ENCODE data around the gene B3GNT2. TPM values are rescaled to one million over a fixed set of nuclear protein-coding genes. Genes with fewer than 3 reads are reported as not detected.

B3GNT2 gene
- total and polyA plus RNA-seq, 9 of the 15 experiments (the other 6 are each of a cell fraction or from before 2014, with no cell fraction given): 6.0 to 38.9 (median 25.0) TPM

DNA sequence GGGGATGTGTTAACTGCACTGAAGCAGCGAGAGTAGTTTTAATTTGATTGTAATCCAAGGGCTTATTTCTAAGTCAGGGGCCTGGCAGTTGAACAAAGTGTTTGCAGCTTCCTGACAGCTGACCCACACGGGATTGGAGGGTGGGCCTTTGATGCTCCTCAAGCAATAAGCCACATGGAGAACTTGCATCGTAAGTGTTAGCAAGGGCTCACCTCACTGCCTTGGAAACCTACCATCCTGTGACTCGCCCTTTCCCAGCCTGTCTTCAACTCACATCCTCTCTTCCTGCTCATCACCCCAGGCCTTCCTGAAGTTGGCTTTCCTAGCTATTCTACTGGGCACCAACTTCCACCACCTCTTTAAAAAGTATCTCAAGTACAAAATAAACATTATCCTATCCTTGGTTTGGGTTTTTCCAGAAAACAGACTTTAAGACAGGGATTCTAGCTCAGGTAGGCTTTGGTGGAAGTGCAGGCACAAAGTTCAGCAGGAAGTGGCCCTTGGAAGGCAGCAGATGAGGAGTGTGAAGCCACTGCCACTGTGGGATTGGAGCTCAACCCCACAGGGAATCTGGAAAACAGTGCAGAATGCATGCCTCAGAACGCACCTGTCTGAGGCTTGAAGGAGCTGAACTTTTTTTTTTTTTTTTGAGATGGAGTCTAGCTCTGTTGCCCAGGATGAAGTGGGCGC is 31.6 kb downstream of the B3GNT2 start:
- no peak; the same call in 2 of the 3 replicates for ATAC-seq

More for the DNA sequence above, 31.6 kb downstream of the B3GNT2 start:
- in situ Hi-C loops (cut with MboI) (no loop called here), intact Hi-C loops (cut with micrococcal nuclease) (no loop called here)
- Histone ChIP-seq H3K4me2 (ENCODE audit: insufficient read depth, low read length) (no peak overlapping the region), H3K9me3 (replicated peaks; ENCODE audit: control insufficient read depth, insufficient read depth, low read depth, low read length) (no peaks in the 10 kb centered on the region), H3K4me1 (replicated peaks in 1 of 2; ENCODE audit: control insufficient read depth in 2 of 2, insufficient read depth in 2 of 2, low read length in 2 of 2) (no peaks in the 10 kb centered on the region), H3K36me3 (ENCODE audit: control insufficient read depth, insufficient read depth, low read length) (peaks cover 38% of the 10 kb centered on the region), H3K9me1 (ENCODE audit: control insufficient read depth, insufficient read depth, low read length) (peaks cover 4% of the 10 kb centered on the region), H3K79me2 (ENCODE audit: control insufficient read depth, insufficient read depth, low read length) (peaks cover 24% of the 10 kb centered on the region), H3K9ac (ENCODE audit: insufficient read depth in 1 of 2, low read depth in 2 of 2, low read length in 2 of 2) (no peak overlapping the region), H4K20me1 (replicated peaks; ENCODE audit: control insufficient read depth, insufficient read depth, low read length) (no peaks in the 10 kb centered on the region), H3K4me3 (no peak overlapping the region), H3K27me3 (ENCODE audit: control insufficient read depth in 2 of 2, insufficient read depth in 2 of 2, low read length in 2 of 2) (no peaks in the 10 kb centered on the region), H2AFZ (ENCODE audit: low read depth, low read length) (no peak overlapping the region), H3K27ac (ENCODE audit: extremely low read depth, low read depth, low read length) (no peak overlapping the region)
- no peak for DNase-seq (ENCODE audit: extremely low read depth in 1 of 4, low spot score in 3 of 4)
- 68% methylated on average over 5 of the region's 6 CpGs for WGBS (ENCODE audit: insufficient coverage, low coverage, missing lambda C conversion rate)
- ChIA-PET POLR2A (interaction anchor here (0.6 to 2.4 kb wide), 5 partner anchors 9 to 859 kb away, joined by 3 to 10 read pairs (median 4); no protein-coding TSS in a partner anchor), CTCF (ENCODE audit: low intra/inter-chr PET ratio) (no interaction called here)
- no peak for TF ChIP-seq ASH1L (IDR thresholded peaks at IDR 0.05; ENCODE audit: borderline replicate concordance, low read depth, partially characterized antibody)
- TF ChIP-seq CBX3 (IDR thresholded peaks at IDR 0.05; ENCODE audit: borderline replicate concordance in 1 of 2, low read length in 2 of 2): no peak
- TF ChIP-seq MAZ (CRISPR knock-in tag; conservative IDR thresholded peaks at IDR 0.05 in 1 of 2, IDR thresholded peaks at IDR 0.05 in 1 of 2): no peak
- no peak for TF ChIP-seq TCF3 (CRISPR knock-in tag; IDR thresholded peaks at IDR 0.05)
- TF ChIP-seq SMARCB1 (IDR thresholded peaks at IDR 0.05; ENCODE audit: insufficient read length, low read depth): no peak
- TF ChIP-seq STAG1 (CRISPR knock-in tag; IDR thresholded peaks at IDR 0.05; ENCODE audit: borderline replicate concordance): no peak
- TF ChIP-seq KLF16 (IDR thresholded peaks at IDR 0.05): no peak
- TF ChIP-seq DACH1 (IDR thresholded peaks at IDR 0.05; ENCODE audit: partially characterized antibody): no peak
- TF ChIP-seq, protein P1, sequence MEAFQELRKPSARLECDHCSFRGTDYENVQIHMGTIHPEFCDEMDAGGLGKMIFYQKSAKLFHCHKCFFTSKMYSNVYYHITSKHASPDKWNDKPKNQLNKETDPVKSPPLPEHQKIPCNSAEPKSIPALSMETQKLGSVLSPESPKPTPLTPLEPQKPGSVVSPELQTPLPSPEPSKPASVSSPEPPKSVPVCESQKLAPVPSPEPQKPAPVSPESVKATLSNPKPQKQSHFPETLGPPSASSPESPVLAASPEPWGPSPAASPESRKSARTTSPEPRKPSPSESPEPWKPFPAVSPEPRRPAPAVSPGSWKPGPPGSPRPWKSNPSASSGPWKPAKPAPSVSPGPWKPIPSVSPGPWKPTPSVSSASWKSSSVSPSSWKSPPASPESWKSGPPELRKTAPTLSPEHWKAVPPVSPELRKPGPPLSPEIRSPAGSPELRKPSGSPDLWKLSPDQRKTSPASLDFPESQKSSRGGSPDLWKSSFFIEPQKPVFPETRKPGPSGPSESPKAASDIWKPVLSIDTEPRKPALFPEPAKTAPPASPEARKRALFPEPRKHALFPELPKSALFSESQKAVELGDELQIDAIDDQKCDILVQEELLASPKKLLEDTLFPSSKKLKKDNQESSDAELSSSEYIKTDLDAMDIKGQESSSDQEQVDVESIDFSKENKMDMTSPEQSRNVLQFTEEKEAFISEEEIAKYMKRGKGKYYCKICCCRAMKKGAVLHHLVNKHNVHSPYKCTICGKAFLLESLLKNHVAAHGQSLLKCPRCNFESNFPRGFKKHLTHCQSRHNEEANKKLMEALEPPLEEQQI (IDR thresholded peaks at IDR 0.05): no peak
- no peak for TF ChIP-seq RFX1 (IDR thresholded peaks at IDR 0.05)
- TF ChIP-seq POLR2AphosphoS5 (IDR thresholded peaks at IDR 0.05; ENCODE audit: control insufficient read depth, insufficient read depth, low read depth, low read length): no peak
- TF ChIP-seq PCBP2 (IDR thresholded peaks at IDR 0.05; ENCODE audit: low read depth, low read length, poor library complexity, severe bottlenecking): no peak
- TF ChIP-seq THRAP3 (IDR thresholded peaks at IDR 0.05; ENCODE audit: borderline replicate concordance): no peak
- no peak for TF ChIP-seq NCOA2 (IDR thresholded peaks at IDR 0.05; ENCODE audit: partially characterized antibody in 2 of 2)
- no peak for FAIRE-seq
- no TSS peak for BruUV-seq (replicated peaks)

All from K562 (cell line).